Osteocyte (in vitro differentiated cells): ENCODE measurements around the gene CD1E. TPM values are rescaled to one million over a fixed set of nuclear protein-coding genes. Genes with fewer than 3 reads are reported as not detected.

Source experiments
- DNase-seq: peaks from one replicate; pipeline ENCODE4 v3.0.0; 2021; ENCODE audit warnings: mixed read lengths; ENCODE audit not compliant: unreplicated experiment; ENCODE audit errors: extremely low spot score
- H3K27ac Mint-ChIP-seq: one replicate; pipeline ENCODE4 v1.8.0; 2021; ENCODE audit warnings: mild to moderate bottlenecking, mixed read lengths; ENCODE audit not compliant: unreplicated experiment
- H3K27me3 Mint-ChIP-seq: one replicate; pipeline ENCODE4 v1.8.0; 2021; ENCODE audit warnings: mixed read lengths; ENCODE audit not compliant: unreplicated experiment
- H3K36me3 Mint-ChIP-seq: one replicate; pipeline ENCODE4 v1.8.0; 2021; ENCODE audit warnings: mixed read lengths; ENCODE audit not compliant: unreplicated experiment
- H3K4me1 Mint-ChIP-seq: one replicate; pipeline ENCODE4 v1.8.0; 2021; ENCODE audit warnings: mixed read lengths; ENCODE audit not compliant: unreplicated experiment
- H3K4me3 Mint-ChIP-seq: one replicate; pipeline ENCODE4 v1.8.0; 2021; ENCODE audit warnings: mild to moderate bottlenecking, moderate library complexity, mixed read lengths; ENCODE audit not compliant: unreplicated experiment
- H3K9me3 Mint-ChIP-seq: one replicate; pipeline ENCODE4 v1.8.0; 2021; ENCODE audit warnings: mixed read lengths; ENCODE audit not compliant: unreplicated experiment
- CTCF ChIP-seq: fragments of 200-600 bp; sonication (generic); IDR thresholded peaks from 2 replicates; pipeline ENCODE4 v1.5.0; 2021; ENCODE audit warnings: antibody characterized with exemption, mild to moderate bottlenecking, moderate library complexity
- total RNA-seq: library from RNA; stranded (reverse); gene quantifications from 2 replicates; pipeline ENCODE4 v1.2.1, GENCODE V29; 2021

The CD1E gene
- total RNA-seq, 1 donor from 2014 or later = not detected

DNA sequence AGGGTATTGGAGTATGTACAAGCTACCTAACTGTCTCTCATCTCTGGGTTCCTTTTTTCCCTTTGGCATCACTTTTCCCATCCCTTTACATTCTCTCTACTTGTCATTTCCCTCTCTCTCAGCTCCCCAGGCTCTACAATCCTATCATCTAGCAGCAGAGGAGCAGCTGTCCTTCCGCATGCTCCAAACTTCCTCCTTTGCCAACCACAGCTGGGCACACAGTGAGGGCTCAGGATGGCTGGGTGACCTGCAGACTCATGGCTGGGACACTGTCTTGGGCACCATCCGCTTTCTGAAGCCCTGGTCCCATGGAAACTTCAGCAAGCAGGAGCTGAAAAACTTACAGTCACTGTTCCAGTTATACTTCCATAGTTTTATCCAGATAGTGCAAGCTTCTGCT is 561 bp downstream of the CD1E start:
- no peak for TF ChIP-seq CTCF
- H3K36me3 Mint-ChIP-seq = no peaks in the 10 kb centered on the region
- H3K27ac Mint-ChIP-seq = no peak overlapping the region
- H3K4me3 Mint-ChIP-seq = no peak overlapping the region
- no peaks in the 10 kb centered on the region for H3K4me1 Mint-ChIP-seq
- DNase-seq = no peak
- H3K9me3 Mint-ChIP-seq = no peaks in the 10 kb centered on the region
- no peaks in the 10 kb centered on the region for H3K27me3 Mint-ChIP-seq

- no peaks in the 10 kb centered on the region for H3K36me3 Mint-ChIP-seq
- no peaks in the 10 kb centered on the region for H3K27me3 Mint-ChIP-seq
- H3K4me1 Mint-ChIP-seq = no peaks in the 10 kb centered on the region
- no peaks in the 10 kb centered on the region for H3K9me3 Mint-ChIP-seq
- no peak overlapping the region for H3K27ac Mint-ChIP-seq
- DNase-seq = no peak
- no peak overlapping the region for H3K4me3 Mint-ChIP-seq
- TF ChIP-seq CTCF = no peak
These were observed 2.1 kb downstream of the CD1E start for GRCh38 chr1:158355773-158356285.

GRCh38 chr1:158356616-158357015 is 2.9 kb downstream of the CD1E start:
- H3K4me3 Mint-ChIP-seq = no peak overlapping the region
- H3K27ac Mint-ChIP-seq = no peak overlapping the region
- no peak for TF ChIP-seq CTCF
- H3K4me1 Mint-ChIP-seq = no peaks in the 10 kb centered on the region
- no peaks in the 10 kb centered on the region for H3K27me3 Mint-ChIP-seq
- H3K9me3 Mint-ChIP-seq = no peaks in the 10 kb centered on the region
- no peaks in the 10 kb centered on the region for H3K36me3 Mint-ChIP-seq
- no peak for DNase-seq

GRCh38 chr1:158357441-158357840 is 3.7 kb downstream of the CD1E start:
- H3K9me3 Mint-ChIP-seq = no peaks in the 10 kb centered on the region
- no peaks in the 10 kb centered on the region for H3K4me1 Mint-ChIP-seq
- no peaks in the 10 kb centered on the region for H3K27me3 Mint-ChIP-seq
- H3K4me3 Mint-ChIP-seq = no peak overlapping the region
- no peaks in the 10 kb centered on the region for H3K36me3 Mint-ChIP-seq
- no peak for DNase-seq
- TF ChIP-seq CTCF = no peak
- H3K27ac Mint-ChIP-seq = no peak overlapping the region

DNA sequence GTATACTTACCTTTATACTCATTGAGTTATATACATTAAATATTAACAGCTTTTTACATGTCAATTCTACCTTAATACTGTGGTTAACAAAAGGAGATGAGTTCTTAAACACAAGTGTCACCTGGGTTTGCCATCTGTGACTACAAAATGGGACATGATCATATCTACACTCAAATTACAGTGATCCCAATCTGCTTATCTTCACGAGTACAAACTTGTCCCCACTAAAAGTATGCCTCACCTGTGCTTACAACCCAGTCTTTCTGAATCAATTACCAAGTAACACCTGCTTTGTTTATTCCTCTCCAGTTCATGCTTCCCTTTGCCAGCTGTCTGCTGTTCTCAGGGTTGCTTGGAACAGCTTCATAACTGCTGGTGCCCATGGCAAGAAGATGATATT is 8.8 kb downstream of the CD1E start:
- no peak for TF ChIP-seq CTCF
- Mint-ChIP-seq H3K27ac (no peak overlapping the region), H3K4me1 (no peaks in the 10 kb centered on the region), H3K9me3 (no peaks in the 10 kb centered on the region), H3K36me3 (no peaks in the 10 kb centered on the region), H3K4me3 (no peak overlapping the region), H3K27me3 (no peaks in the 10 kb centered on the region)
- no peak for DNase-seq
